Medulla oblongata (tissue), 1 donor: ENCODE results near the gene ALG1.
"Not testable (repeated sequence)": the region's sequence is repeated elsewhere in the genome, so short reads cannot be mapped to it uniquely, and the experiment has no call there.

ENCODE experiments used
- DNase-seq: peaks from one replicate; pipeline ENCODE4 v3.0.0-alpha.2; 2015; ENCODE audit errors: extremely low spot score

ALG1 gene

DNA sequence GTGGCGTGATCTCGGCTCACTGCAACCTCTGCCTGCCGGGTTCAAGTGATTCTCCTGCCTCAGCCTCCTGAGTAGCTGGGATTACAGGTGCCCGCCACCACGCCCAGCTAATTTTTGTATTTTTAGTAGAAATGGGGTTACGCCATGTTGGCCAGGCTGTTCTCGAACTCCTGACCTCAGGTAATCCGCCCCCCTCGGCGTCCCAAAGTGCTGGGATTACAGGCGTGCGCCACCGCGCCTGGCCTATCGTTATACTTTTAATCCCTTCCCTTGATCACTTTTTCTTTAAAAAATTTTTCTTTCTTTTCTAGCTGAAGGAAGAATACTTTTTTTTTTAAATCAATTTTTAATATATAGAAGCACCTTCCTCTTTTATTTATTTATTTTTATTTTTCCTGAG lies 2.1 kb downstream of the ALG1 start:
- DNase-seq, result not testable (repeated sequence)

GRCh38 chr16:5075637-5076036 lies 4.0 kb downstream of the ALG1 start:
- DNase-seq, result no peak

- no peak for DNase-seq
Observed at GRCh38 chr16:5077304-5077703, 5.7 kb downstream of the ALG1 start.

- no peak for DNase-seq
Observed at GRCh38 chr16:5078626-5079025, 7.0 kb downstream of the ALG1 start.

- not testable (repeated sequence) for DNase-seq
Observed at GRCh38 chr16:5080461-5080860, 8.8 kb downstream of the ALG1 start.

DNA sequence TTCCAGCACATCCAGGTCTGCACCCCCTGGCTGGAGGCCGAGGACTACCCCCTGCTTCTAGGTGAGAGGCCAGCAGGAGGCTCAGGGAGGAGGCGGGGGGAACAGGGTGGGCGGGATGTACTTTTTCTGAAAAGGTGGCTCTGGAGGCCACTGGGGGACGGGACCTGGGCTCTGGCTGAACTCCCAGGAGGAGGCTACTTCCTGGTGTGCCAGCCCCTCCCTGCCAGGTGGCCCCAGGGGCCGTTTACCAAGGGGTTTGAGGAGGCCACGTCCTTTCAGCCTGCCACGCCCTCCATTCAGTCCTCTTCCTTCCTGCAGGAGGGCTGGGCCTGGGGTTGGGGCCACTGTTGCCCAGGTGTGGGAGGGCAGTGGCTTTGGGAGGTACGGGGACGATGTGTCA lies 9.4 kb downstream of the ALG1 start:
- not testable (repeated sequence) for DNase-seq

- DNase-seq, result not testable (repeated sequence)
Observed at GRCh38 chr16:5083646-5084045, 12.0 kb downstream of the ALG1 start.

DNA sequence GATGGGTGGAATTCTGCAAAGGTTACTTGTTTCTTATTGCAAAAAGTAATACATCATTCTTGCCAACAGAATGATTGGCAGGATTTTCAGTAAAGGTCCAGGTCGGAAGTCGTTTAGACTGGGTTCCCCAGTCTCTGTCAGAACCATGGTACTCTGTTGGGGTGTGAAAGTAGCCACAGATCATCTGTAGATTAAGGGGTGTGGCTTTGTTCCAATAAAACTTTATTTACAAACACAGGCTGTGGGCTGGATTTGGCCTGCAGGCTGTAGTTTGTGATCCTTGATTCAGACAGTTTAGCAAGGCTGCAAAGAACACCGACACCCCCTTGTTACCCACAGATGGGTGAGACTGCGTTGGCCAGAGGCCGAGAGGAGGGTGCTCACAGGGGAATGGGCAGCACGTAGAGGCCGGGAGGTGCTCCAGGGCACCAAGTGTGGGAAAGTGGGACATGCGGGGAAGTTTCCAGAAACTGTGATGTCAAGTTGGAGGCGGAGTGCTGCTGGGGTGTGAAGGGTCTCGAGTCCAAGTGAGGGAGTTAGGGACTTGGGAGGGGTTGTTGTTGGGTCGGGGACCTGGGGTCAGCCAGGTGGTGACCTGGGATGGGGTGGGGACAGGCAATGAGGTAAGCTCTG lies 12.6 kb downstream of the ALG1 start:
- DNase-seq, result not testable (repeated sequence)

DNA sequence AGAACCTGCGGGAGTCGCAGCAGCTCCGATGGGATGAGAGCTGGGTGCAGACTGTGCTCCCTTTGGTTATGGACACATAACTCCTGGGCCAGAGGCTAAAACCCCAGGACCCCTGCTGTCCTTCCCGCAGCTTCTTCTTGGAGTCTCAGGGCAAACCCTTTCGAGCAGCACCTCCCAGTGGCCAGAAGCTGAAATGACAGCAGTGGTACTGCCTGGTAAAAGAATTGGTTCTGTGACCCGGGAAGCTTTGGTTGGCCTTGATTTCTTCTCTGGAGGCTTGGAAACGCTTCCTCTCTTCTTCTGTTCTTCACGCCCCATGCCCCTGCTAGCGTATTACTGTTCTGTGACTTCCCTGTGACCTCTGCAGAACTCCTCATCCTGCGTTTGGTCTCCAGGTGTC lies 13.2 kb downstream of the ALG1 start:
- DNase-seq, result peak; percentile 61

DNA sequence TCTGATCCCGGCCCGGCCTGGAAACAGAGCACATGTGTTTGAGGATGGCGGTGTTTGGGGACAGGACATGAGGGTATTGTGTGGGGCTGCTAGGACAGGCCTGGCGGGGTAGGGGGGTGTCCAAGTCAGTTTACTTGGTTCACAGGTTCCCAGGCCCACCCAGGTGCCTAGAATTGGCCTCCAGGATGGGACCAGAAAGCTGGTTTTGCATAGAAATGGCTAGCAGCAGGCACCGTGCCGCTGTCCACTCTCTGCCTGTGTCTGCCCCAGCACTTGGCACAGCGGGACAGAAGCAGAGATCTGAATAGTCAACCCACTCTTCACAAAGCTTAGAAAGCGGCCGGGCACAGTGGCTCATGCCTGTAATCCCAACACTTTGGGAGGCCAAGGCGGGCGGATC lies 14.1 kb downstream of the ALG1 start:
- not testable (repeated sequence) for DNase-seq

GRCh38 chr16:5088086-5088790 lies 16.6 kb downstream of the ALG1 start:
- DNase-seq, result not testable (repeated sequence)

DNA sequence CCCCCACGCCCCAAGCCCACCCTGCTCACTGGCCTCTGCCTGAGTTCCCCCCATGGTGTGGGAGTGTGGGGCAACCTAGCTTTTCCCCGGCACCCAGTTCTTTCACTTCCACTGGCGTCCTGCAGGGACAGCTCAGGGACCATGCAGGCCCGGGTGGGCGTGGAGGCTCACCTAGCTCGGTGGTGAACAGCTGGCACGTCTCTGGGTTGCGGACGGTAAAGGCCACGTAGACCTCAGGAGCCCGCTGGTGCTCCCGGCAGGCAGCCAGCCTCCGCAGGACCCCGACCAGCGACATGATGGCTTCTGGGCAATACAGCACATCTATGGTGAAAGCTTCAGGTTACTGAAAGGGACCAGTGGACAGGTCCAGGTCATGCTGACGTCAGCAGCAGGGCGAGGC lies 17.3 kb downstream of the ALG1 start:
- not testable (repeated sequence) for DNase-seq

DNA sequence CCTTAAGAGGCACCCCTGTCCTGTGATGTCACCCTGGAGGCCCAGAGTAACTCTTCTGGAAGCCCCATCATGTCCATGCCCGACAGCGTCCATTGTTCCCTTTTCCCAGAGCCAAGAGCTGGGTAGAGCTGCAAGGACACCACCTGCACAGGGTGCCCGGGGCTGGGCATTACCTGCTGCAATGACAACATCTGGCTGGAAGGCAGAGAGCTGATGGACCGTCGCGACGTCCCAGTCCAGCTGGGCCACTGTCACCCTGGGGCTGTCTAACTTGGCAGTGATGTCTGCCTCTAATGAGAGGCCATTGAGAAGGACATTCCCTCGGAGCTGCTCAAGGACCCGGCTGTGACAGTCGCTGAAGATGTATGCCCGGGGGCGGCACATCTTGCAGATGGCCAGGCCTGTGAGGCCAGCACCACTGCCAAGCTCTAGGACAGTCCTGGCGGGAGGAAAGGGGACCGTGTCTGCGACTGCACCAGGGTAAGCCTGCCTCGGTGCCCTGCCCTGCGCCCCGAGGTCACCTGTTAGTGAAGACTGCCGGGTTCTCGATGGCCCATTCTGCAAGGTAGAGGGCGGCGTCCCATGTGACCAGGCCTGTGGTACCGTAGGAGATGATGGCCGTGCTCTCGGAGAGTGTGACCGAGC lies 18.4 kb downstream of the ALG1 start:
- DNase-seq, result not testable (repeated sequence)

GRCh38 chr16:5090592-5090991 lies 18.9 kb downstream of the ALG1 start:
- not testable (repeated sequence) for DNase-seq

DNA sequence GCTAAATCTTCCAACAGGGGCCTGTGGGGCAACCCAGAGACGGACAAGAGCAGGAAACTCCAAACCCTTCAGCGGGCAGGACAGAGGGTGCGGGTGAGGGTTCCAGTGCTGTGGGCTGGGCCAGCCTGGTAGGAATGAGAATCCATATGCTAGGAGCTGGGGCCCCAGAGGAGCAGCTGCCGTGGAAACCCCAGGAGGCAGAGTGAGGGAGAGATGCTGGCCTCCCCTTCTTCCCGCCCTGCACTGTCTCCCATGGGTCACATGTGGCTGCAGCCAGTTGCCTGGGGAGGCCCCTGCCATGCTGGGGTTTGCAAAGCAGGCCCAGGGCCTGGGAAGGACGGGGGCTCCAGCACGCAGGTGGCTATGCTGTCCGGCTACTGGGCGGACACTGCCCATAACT lies 21.4 kb downstream of the ALG1 start:
- not testable (repeated sequence) for DNase-seq

GRCh38 chr16:5093746-5094145 lies 22.1 kb downstream of the ALG1 start:
- DNase-seq, result not testable (repeated sequence)

GRCh38 chr16:5095145-5095830 lies 23.6 kb downstream of the ALG1 start:
- not testable (repeated sequence) for DNase-seq

- not testable (repeated sequence) for DNase-seq
Observed at GRCh38 chr16:5096437-5097060, 24.9 kb downstream of the ALG1 start.

- DNase-seq, result peak; percentile 17
Observed at GRCh38 chr16:5097061-5097469, 25.4 kb downstream of the ALG1 start.

DNA sequence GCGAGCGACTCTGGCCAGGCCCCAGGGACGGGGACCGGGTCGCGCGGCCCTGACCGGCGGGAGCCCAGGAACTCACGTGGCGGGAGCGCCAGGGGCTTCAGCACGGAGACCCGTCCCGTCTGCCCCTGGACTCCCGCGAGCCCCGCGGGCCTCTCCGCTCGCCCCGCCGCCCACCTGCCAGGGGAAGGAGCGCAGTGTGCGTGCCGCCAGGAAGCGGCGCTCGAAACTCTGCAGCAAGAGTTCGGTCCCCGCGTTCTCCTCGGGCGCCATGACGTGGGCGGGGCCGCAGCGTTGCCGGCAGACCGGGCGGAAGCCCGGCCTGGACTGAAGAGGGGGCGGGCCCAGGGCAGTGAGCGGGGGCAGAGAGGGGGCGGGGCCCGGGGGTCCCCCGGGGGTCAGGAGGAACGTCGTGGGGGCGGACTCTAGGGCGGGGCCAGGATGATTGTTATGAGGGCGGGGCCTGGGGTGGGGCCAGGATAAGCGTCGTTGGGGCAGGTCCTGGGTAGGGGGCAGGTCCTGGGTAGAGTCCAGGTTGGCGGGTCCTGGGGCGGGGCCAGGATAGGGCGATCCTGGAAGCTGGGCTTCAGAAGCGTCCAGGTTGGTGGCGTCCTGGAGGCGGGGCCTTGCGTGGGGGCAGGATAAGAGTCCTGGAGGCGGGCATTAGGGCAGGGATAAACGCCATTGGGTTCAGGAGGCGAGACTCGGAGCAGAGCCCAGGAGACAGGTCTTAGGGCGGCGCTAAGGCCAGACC lies 26.0 kb downstream of the ALG1 start, which contains the start of gene EEF2KMT:
EEF2KMT (minus strand) TSS at position 326 of the 751 bp plus-strand sequence; CDS start at position 270, 56 bp downstream.
- peak; percentile 99 for DNase-seq
